Endothelial cell of umbilical vein (primary cell): ENCODE measurements around the gene RASGRP1. TPM values are rescaled to one million over a fixed set of nuclear protein-coding genes. Genes with fewer than 3 reads are reported as not detected.

ENCODE experiments used
- BruUV-seq: library from RNA; stranded (reverse); fragments of 400-500 nt; replicated peaks from 2 replicates; lab custom pipeline; 2021; lab: Mats Ljungman, UMichigan
- CTCF ChIA-PET: fragments of 300-600, 350-600 bp; sonication (Branson Sonifier 250); formaldehyde crosslinking; loops from one replicate; lab custom pipeline; 2021; ENCODE audit warnings: antibody characterized with exemption, inconsistent platforms; lab: Charles Lee
- POLR2A ChIA-PET: fragments of 300-600, 350-600 bp; sonication (Branson Sonifier 250); formaldehyde crosslinking; loops from one replicate; lab custom pipeline; 2021; ENCODE audit warnings: antibody characterized with exemption, inconsistent platforms; lab: Charles Lee
- DNase-seq: peaks from one replicate; pipeline ENCODE4 v3.0.0-alpha.2; 2011; ENCODE audit warnings: low read depth, low spot score
- FAIRE-seq: peaks from 2 replicates; lab custom pipeline; 2011; peaks lifted over from hg19 to GRCh38; lab: Jason Lieb, UNC
- H2AFZ ChIP-seq: 2 replicates; pipeline ENCODE4 v1.6.0; 2012; ENCODE audit warnings: low read depth, low read length, control low read depth, inconsistent platforms
- H3K27ac ChIP-seq: 2 replicates; pipeline ENCODE4 v1.5.1; 2011; ENCODE audit warnings: low read depth, mild to moderate bottlenecking, control low read depth, low read length, moderate library complexity; ENCODE audit not compliant: insufficient read depth
- H3K27me3 ChIP-seq, 2 experiments: 2 replicates each; pipeline versions ENCODE4 v1.6.0 to v1.6.1; 2011; ENCODE audit warnings: low read length in 2 of 2, mixed read lengths in 1 of 2; ENCODE audit not compliant: control insufficient read depth in 2 of 2, insufficient read depth in 2 of 2
- H3K36me3 ChIP-seq, 2 experiments: 2 replicates in 1 of 2; 3 replicates in 1 of 2; pipeline ENCODE4 v1.5.1; 2011; ENCODE audit warnings: low read length in 2 of 2, mild to moderate bottlenecking in 1 of 2, moderate library complexity in 1 of 2; ENCODE audit not compliant: control insufficient read depth in 2 of 2, insufficient read depth in 2 of 2; ENCODE audit errors: extremely low read depth in 1 of 2
- H3K4me1 ChIP-seq: 3 replicates; pipeline ENCODE4 v1.5.1; 2011; ENCODE audit warnings: mild to moderate bottlenecking, low read length; ENCODE audit not compliant: control insufficient read depth, insufficient read depth; ENCODE audit errors: extremely low read depth
- H3K4me2 ChIP-seq: 2 replicates; pipeline ENCODE4 v1.6.1; 2011; ENCODE audit warnings: low read length, control low read depth, mixed read lengths; ENCODE audit not compliant: insufficient read depth
- H3K4me3 ChIP-seq, 3 experiments: fragments of 200-600 bp in 1 of 3; sonication (generic), shearing (Covaris generic) in 1 of 3; replicated peaks in 1 of 3; 2 replicates each; pipeline ENCODE4 v1.5.1; 2011 to 2016; ENCODE audit warnings: control low read depth in 3 of 3, low read length in 3 of 3, mild to moderate bottlenecking in 2 of 3, inconsistent platforms in 1 of 3, low read depth in 1 of 3, moderate library complexity in 1 of 3; ENCODE audit not compliant: insufficient read depth in 1 of 3
- H3K79me2 ChIP-seq: 2 replicates; pipeline ENCODE4 v1.6.0; 2012; ENCODE audit warnings: low read length, inconsistent platforms; ENCODE audit not compliant: control insufficient read depth, insufficient read depth
- H3K9ac ChIP-seq: replicated peaks from 2 replicates; pipeline ENCODE3; 2011; ENCODE audit warnings: low read length, control low read depth; ENCODE audit not compliant: insufficient read depth; ENCODE audit errors: extremely low read depth
- H3K9me1 ChIP-seq: replicated peaks from 3 replicates; pipeline ENCODE4 v1.6.0; 2011; ENCODE audit warnings: mild to moderate bottlenecking, low read length; ENCODE audit not compliant: control insufficient read depth, insufficient read depth; ENCODE audit errors: extremely low read depth
- H3K9me3 ChIP-seq: replicated peaks from 2 replicates; pipeline ENCODE4 v1.5.1; 2012; ENCODE audit warnings: low read length, inconsistent platforms; ENCODE audit not compliant: control insufficient read depth, insufficient read depth
- H4K20me1 ChIP-seq: replicated peaks from 2 replicates; pipeline ENCODE3; 2011; ENCODE audit warnings: mild to moderate bottlenecking, low read length; ENCODE audit not compliant: control insufficient read depth, insufficient read depth; ENCODE audit errors: extremely low read depth
- CTCF ChIP-seq, 2 donors: IDR thresholded peaks; 1 replicate in 1 of 2; 2 replicates in 1 of 2; pipeline ENCODE4 v1.5.1; 2011; ENCODE audit warnings: low read length in 2 of 2, mild to moderate bottlenecking in 2 of 2, moderate library complexity in 2 of 2, control low read depth in 1 of 2, inconsistent platforms in 1 of 2, low read depth in 1 of 2; ENCODE audit not compliant: insufficient read depth in 1 of 2; ENCODE audit errors: extremely low read depth in 1 of 2
- EZH2 ChIP-seq: IDR thresholded peaks from 2 replicates; pipeline ENCODE4 v1.6.1; 2012; ENCODE audit warnings: borderline replicate concordance, low read depth, mild to moderate bottlenecking, moderate library complexity, low read length, inconsistent platforms; ENCODE audit not compliant: severe bottlenecking
- FOS ChIP-seq: IDR thresholded peaks from 2 replicates; pipeline ENCODE4 v1.6.1; 2011; ENCODE audit warnings: mild to moderate bottlenecking, low read length, moderate library complexity, borderline replicate concordance; ENCODE audit not compliant: insufficient read depth
- GATA2 ChIP-seq: IDR thresholded peaks from 2 replicates; pipeline ENCODE4 v1.7.0; 2011; ENCODE audit warnings: low read depth, mild to moderate bottlenecking, moderate library complexity, mixed read lengths, low read length; ENCODE audit not compliant: insufficient read length, insufficient read depth
- JUN ChIP-seq: IDR thresholded peaks from 2 replicates; pipeline ENCODE4 v1.6.1; 2011; ENCODE audit warnings: borderline replicate concordance, low read depth; ENCODE audit not compliant: insufficient read length, insufficient read depth
- MAX ChIP-seq: IDR thresholded peaks from 2 replicates; pipeline ENCODE4 v1.6.1; 2011; ENCODE audit not compliant: insufficient read depth, insufficient read length
- MYC ChIP-seq: IDR thresholded peaks from one replicate; pipeline ENCODE4 v1.6.1; 2011; ENCODE audit warnings: mild to moderate bottlenecking, low read depth, low read length
- POLR2A ChIP-seq: IDR thresholded peaks from 2 replicates; pipeline ENCODE4 v1.6.1; 2012; ENCODE audit warnings: low read depth, mild to moderate bottlenecking, control low read depth, low read length
- POLR2AphosphoS5 ChIP-seq: IDR thresholded peaks from 2 replicates; pipeline ENCODE4 v1.6.1; 2012; ENCODE audit warnings: low read depth, mild to moderate bottlenecking, control low read depth, low read length, moderate library complexity; ENCODE audit not compliant: insufficient read depth
- dilution Hi-C: fragments of 300-500 bp; cut with MboI; formaldehyde crosslinking; loops from one replicate; pipeline ENCODE4 v1.15.0; 2019; ENCODE audit warnings: low sequenced_read_pairs; ENCODE audit not compliant: extremely low pct_ligation_motif_present
- intact Hi-C: fragments of 100-400 bp; cut with micrococcal nuclease; formaldehyde crosslinking; loops from one replicate; pipeline ENCODE4 v1.10.0; 2022
- polyA plus RNA-seq, 4 experiments: library from polyadenylated mRNA; depleted of rRNA in 3 of 4; stranded (reverse) in 3 of 4; unstranded in 1 of 4; fragments of >200 nt; gene quantifications; 2 replicates each; pipeline versions ENCODE4 v1.2.1 to v1.2.3, GENCODE V29; 2011 to 2012; ENCODE audit warnings: missing spikeins in 1 of 4
- total RNA-seq: library from RNA; stranded (reverse); gene quantifications from 2 replicates; pipeline ENCODE4 v1.2.3, GENCODE V29; 2021

The RASGRP1 gene
- total and polyA plus RNA-seq, 2 donors (not counting 3 experiments of a cell fraction or from before 2014, with no cell fraction given): 0.15 to 0.38 TPM

GRCh38 chr15:38509152-38509551 lies 55.5 kb downstream of the RASGRP1 start:
- FAIRE-seq (no peak), DNase-seq (no peak)
- Histone ChIP-seq H3K9me1 (no peaks in the 10 kb centered on the region), H3K79me2 (no peaks in the 10 kb centered on the region), H2AFZ (no peak overlapping the region), H3K36me3 (no peaks in the 10 kb centered on the region), H3K4me3 (no peak overlapping the region), H3K4me2 (no peak overlapping the region), H3K27ac (no peak overlapping the region), H3K9ac (no peak overlapping the region), H4K20me1 (no peaks in the 10 kb centered on the region), H3K4me1 (no peaks in the 10 kb centered on the region), H3K27me3 (peaks cover 5 to 11% of the 10 kb centered on the region in 2 experiments), H3K9me3 (no peaks in the 10 kb centered on the region)
- BruUV-seq: no TSS peak
- CTCF ChIA-PET: interaction anchor here (1.5 to 1.8 kb wide), 2 partner anchors 10 to 55 kb away, joined by 4 to 7 read pairs; partner anchors contain the start of gene RASGRP1
- intact Hi-C loops: no loop called here
- dilution Hi-C loops: no loop called here
- POLR2A ChIA-PET: no interaction called here
- TF ChIP-seq FOS (no peak), CTCF (IDR thresholded peaks at IDR 0.05; ENCODE audit: extremely low read depth in 1 of 2, insufficient read depth in 1 of 2, low read depth in 1 of 2, low read length in 2 of 2) (no peak), POLR2AphosphoS5 (no peak), JUN (no peak)

GRCh38 chr15:38508647-38509046 lies 56.0 kb downstream of the RASGRP1 start:
- Histone ChIP-seq H2AFZ (no peak overlapping the region), H3K4me1 (no peaks in the 10 kb centered on the region), H3K4me2 (no peak overlapping the region), H3K4me3 (no peak overlapping the region), H3K79me2 (no peaks in the 10 kb centered on the region), H3K9me1 (no peaks in the 10 kb centered on the region), H3K9ac (no peak overlapping the region), H3K36me3 (no peaks in the 10 kb centered on the region), H3K9me3 (no peaks in the 10 kb centered on the region), H4K20me1 (no peaks in the 10 kb centered on the region), H3K27ac (no peak overlapping the region), H3K27me3 (peaks cover 5 to 9% of the 10 kb centered on the region in 2 experiments)
- TF ChIP-seq MYC (no peak), POLR2AphosphoS5 (no peak), FOS (no peak), MAX (no peak), JUN (no peak), GATA2 (no peak), EZH2 (no peak), CTCF (IDR thresholded peaks at IDR 0.05; ENCODE audit: extremely low read depth in 1 of 2, insufficient read depth in 1 of 2, low read depth in 1 of 2, low read length in 2 of 2) (no peak), POLR2A (no peak)
- FAIRE-seq: no peak
- no TSS peak for BruUV-seq
- CTCF ChIA-PET: interaction anchor here (1.1 to 4.1 kb wide), 2 partner anchors 11 to 55 kb away, joined by 3 to 19 read pairs; partner anchors contain the start of gene RASGRP1
- no peak for DNase-seq
- intact Hi-C loops: no loop called here
- dilution Hi-C loops: no loop called here
- POLR2A ChIA-PET: no interaction called here
